Thoracic aorta (tissue), 2 donors: ENCODE measurements around the gene SNURF. TPM values are rescaled to one million over a fixed set of nuclear protein-coding genes. Genes with fewer than 3 reads are reported as not detected.

Source experiments
- ATAC-seq: fragments of 150-250 bp; one replicate; pipeline ENCODE4 v1.8.0; 2017; ENCODE audit warnings: low read depth; ENCODE audit not compliant: insufficient number of reproducible peaks, low FRiP score
- DNase-seq: peaks from one replicate; pipeline ENCODE4 v3.0.0-alpha.2; 2020; ENCODE audit warnings: low spot score
- H3K27ac ChIP-seq, 2 donors: fragments of 200-600 bp; sonication (generic); 1 replicate in 1 of 2; 2 replicates in 1 of 2; pipeline ENCODE4 v1.5.1; 2016; ENCODE audit warnings: mild to moderate bottlenecking in 2 of 2, moderate library complexity in 2 of 2
- H3K27me3 ChIP-seq: fragments of 200-600 bp; sonication (generic); replicated peaks from 2 replicates; pipeline ENCODE4 v1.6.0; 2016; ENCODE audit warnings: mild to moderate bottlenecking; ENCODE audit not compliant: insufficient read depth
- H3K36me3 ChIP-seq: fragments of 200-600 bp; sonication (generic); one replicate; pipeline ENCODE4 v1.5.1; 2016
- H3K4me1 ChIP-seq, 2 donors: fragments of 200-600 bp; sonication (generic); 1 replicate in 1 of 2; 2 replicates in 1 of 2; pipeline versions ENCODE4 v1.5.1 to v1.6.0; 2016; ENCODE audit warnings: low read depth in 2 of 2, mild to moderate bottlenecking in 1 of 2; ENCODE audit not compliant: control insufficient read depth in 1 of 2
- H3K4me3 ChIP-seq: fragments of 200-600 bp; sonication (generic); 2 replicates; pipeline ENCODE4 v1.5.1; 2016; ENCODE audit warnings: mild to moderate bottlenecking
- H3K9me3 ChIP-seq: fragments of 200-600 bp; sonication (generic); 2 replicates; pipeline ENCODE4 v1.5.1; 2016
- total RNA-seq, 2 donors: library from RNA; depleted of rRNA; stranded (reverse); fragments of >200 nt; gene quantifications; one replicate each; pipeline versions ENCODE4 v1.1.0 to v1.2.3, GENCODE V29; 2016
- TF ChIP-seq, protein P1 (sequence below): fragments of 200-600 bp; sonication (generic); IDR thresholded peaks from one replicate; pipeline ENCODE4 v1.5.1; 2019; ENCODE audit warnings: antibody characterized with exemption

The SNURF gene
- total RNA-seq, 2 donors from 2014 or later = 17.7 to 37.3 TPM

DNA sequence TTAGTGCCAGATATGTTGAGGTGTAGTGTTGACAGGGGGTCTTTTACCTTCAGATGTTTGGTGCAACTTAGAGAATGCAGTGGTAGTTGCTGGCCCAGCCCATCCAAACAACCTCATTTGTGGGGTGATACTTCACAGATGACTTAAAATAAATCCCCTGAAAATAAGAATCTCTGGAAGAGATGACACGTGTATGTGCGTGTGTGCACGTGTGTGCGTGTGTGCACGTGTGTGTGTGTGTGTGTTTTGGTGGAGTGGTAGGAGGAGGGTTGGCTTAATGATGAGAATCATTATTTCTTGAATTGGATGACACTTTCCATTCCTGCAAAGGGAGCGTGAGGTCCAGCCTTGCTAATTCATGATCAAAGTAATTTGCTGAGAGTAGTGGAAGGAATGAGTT lies 31.9 kb downstream of the SNURF start:
- peaks cover 39% of the 10 kb centered on the region for H3K9me3 ChIP-seq
- no peak for ATAC-seq
- H3K36me3 ChIP-seq = peaks cover 46% of the 10 kb centered on the region

More for the DNA sequence above, 31.9 kb downstream of the SNURF start:
- TF ChIP-seq, protein P1, sequence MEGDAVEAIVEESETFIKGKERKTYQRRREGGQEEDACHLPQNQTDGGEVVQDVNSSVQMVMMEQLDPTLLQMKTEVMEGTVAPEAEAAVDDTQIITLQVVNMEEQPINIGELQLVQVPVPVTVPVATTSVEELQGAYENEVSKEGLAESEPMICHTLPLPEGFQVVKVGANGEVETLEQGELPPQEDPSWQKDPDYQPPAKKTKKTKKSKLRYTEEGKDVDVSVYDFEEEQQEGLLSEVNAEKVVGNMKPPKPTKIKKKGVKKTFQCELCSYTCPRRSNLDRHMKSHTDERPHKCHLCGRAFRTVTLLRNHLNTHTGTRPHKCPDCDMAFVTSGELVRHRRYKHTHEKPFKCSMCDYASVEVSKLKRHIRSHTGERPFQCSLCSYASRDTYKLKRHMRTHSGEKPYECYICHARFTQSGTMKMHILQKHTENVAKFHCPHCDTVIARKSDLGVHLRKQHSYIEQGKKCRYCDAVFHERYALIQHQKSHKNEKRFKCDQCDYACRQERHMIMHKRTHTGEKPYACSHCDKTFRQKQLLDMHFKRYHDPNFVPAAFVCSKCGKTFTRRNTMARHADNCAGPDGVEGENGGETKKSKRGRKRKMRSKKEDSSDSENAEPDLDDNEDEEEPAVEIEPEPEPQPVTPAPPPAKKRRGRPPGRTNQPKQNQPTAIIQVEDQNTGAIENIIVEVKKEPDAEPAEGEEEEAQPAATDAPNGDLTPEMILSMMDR = no peak
- H3K4me1 ChIP-seq = no peaks in the 10 kb centered on the region
- no peak overlapping the region for H3K4me3 ChIP-seq
- H3K27me3 ChIP-seq = no peaks in the 10 kb centered on the region
- H3K27ac ChIP-seq = no peak overlapping the region
- DNase-seq = no peak

Other genes starting within 250 kb of the SNURF start
- gene SNRPN, start within 50 bp of the SNURF start, total RNA-seq = 100 to 1,000 TPM; 192 to 232 TPM